Measurements from ENCODE around the gene CCRL2. TPM values are rescaled to one million over a fixed set of nuclear protein-coding genes. Genes with fewer than 3 reads are reported as not detected.
"Not testable (repeated sequence)": the region's sequence is repeated elsewhere in the genome, so short reads cannot be mapped to it uniquely, and the experiment has no call there.

CCRL2 gene
- total RNA-seq, 1 donor from 2014 or later: 0.41 TPM

DNA sequence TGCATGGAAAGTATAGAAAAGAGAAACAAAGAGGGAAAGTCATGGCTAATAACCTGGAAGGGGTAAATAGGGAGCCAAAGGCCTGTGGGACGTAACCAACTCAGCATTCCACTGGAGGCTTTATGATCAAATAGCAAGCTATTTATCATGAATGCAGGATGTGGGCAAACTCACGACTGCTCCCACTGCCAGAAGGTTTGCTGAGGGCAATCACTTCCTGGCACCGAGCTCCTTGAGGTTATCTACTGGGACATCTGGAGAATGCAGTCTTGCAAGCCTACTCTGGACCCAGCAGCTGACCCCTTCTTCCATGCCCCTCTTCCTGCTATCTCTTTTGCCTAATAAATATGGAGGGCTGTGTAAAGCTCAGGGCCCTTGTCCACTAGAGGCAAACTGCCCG is 19.4 kb downstream of the CCRL2 start:
- DNase-seq (ENCODE audit: low spot score in 2 of 2); FAIRE-seq: not testable (repeated sequence)

- FAIRE-seq; DNase-seq (ENCODE audit: low spot score in 2 of 2): not testable (repeated sequence)
These were observed 20.3 kb downstream of the CCRL2 start for GRCh38 chr3:46427404-46427803.

DNA sequence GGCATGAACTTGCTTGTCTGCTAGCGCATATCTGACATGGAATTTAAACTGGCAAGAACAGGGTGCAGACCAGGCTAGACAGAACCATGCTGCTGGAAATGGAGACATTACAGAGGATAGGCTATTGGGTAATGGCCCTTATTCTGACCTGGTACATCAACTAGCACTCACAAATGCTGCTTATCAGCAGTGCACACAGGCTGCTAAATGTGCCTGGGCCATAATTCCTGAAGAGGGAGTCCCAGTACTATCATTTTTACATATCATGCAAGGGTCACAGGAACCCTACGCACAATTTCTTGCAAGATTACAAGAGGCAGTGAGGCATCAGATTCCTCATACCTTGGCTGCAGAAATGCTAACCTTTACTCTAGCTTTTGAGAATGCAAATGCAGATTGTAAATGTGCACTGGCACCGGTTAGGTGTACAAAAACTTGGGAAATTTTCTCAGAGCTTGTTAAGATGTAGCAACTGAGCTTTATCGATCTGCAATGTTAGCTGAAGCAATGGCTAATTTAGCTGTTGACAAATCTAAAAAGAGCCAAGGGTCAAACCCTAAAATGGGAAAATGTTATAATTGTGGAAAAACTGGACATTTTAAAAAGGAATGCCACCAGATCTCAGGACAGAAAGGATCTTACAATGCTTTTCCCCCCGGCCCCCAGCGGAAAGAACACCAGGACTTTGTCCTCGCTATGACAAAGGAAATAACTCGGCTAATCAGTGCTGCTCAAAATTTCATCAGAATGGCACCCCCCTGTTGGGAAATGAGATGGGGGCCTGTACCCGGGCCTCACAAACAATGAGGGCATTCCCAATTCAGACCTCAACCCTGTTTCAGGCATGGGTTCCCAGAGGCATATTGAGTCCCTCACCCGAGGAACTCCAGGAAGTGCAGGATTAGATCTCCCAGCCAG is 21.1 kb downstream of the CCRL2 start:
- DNase-seq (ENCODE audit: low spot score in 2 of 2) (no peak), FAIRE-seq (no peak)

DNA sequence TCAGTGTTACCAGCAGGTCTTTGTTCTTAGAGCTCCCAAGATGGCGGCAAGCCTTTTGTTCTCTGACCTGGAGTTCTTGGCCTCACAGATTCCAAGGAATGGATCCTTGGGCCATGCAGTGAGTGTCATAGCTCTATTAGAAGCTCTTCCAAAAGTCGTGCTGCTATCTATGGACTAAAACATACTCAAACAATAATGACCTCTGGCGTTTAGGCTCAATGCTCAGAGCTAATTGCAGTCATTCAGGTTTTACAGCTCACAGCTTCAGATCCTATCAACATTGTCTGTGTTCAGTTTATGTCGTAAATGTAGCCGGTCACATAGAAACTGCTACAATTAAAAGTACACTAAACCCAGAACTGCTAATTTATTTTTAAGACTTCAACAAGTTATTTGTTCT is 22.2 kb downstream of the CCRL2 start:
- DNase-seq (ENCODE audit: low spot score in 2 of 2) (no peak), FAIRE-seq (no peak)

GRCh38 chr3:46429671-46430070 is 22.6 kb downstream of the CCRL2 start:
- FAIRE-seq (no peak), DNase-seq (ENCODE audit: low spot score in 2 of 2) (no peak)

- not testable (repeated sequence) for DNase-seq (ENCODE audit: low spot score in 2 of 2); FAIRE-seq
These were observed 23.8 kb downstream of the CCRL2 start for GRCh38 chr3:46430879-46431278.

- FAIRE-seq; DNase-seq (ENCODE audit: low spot score in 2 of 2): not testable (repeated sequence)
These were observed 24.8 kb downstream of the CCRL2 start for GRCh38 chr3:46431905-46432304.

GRCh38 chr3:46433118-46433517 is 26.1 kb downstream of the CCRL2 start:
- not testable (repeated sequence) for FAIRE-seq; DNase-seq (ENCODE audit: low spot score in 2 of 2)

DNA sequence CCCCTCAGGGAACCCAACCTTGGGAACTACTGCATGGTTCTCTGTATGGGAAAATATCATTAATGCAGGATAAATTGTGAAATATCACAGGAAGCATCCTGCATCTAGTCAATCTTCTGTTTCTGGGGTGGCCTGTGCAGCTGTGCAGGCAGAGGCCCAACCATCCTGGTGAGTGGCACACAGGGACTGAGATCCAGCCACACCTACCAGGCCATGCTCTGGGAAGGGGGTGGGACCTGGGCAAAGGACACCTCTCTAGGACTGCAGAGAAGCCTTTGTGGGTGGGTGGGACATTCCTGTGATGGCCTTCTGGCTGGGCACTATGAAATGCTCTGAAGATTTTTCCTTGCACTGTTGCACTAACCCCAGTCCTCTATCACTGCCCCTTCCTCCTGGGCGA is 26.8 kb downstream of the CCRL2 start:
- no peak for FAIRE-seq

DNA sequence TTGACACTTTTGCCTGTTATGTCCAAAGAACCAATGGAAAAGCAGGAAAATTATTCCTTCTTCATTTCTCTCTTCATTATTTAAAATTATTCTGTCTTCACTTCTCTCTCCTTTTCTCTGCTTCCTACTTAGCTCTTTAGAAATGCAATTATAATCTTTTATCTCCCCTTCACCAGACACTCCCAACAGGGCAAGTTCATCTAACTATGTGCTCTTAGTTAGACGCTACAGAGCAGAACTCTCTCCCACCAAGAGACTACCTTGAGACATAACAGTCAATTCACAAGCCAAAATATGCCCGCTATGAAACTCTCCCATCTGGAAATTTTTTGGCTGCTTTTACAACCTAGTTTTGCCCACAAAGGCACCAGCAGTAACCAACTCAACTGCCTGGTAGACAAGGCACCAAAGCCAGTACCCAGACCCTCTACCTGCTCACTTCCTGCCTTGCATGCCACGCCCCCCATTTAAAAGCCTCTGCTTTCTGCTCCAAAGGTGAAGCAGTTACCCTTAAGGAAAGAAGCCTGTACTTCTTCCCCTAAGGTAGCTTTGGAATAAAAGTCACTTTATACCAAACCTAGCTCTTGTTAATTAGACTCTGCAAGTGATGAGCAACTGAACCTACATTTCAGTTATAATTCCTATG is 28.1 kb downstream of the CCRL2 start:
- FAIRE-seq: no peak
- DNase-seq (ENCODE audit: low spot score in 2 of 2): no peak

More for the DNA sequence above, 26.8 kb downstream of the CCRL2 start:
- no peak for DNase-seq (ENCODE audit: low spot score in 2 of 2)

DNA sequence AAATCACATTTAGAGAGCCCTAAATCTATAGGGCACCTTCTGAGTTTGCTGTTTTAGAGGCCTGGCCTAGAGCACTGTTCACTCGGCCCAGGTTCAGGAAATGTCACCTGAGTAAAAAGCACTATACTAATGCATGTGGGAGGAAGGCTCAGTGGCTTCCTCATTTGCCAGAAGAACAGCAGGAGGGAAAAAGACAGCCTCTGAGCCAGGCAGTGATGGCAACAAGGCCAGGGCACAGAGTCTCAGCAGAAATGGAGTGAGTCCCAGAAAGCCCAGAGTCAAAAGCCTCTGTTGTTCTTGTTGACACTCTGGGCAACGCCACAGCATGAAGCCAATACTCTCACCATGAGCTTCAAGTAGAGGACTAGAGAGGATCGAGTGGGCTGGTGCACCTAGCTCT is 31.8 kb downstream of the CCRL2 start:
- FAIRE-seq: no peak

GRCh38 chr3:46440531-46441294 is 33.7 kb downstream of the CCRL2 start:
- DNase-seq (ENCODE audit: low spot score in 2 of 2) (no peak), FAIRE-seq (no peak)

More for the DNA sequence above, 31.8 kb downstream of the CCRL2 start:
- no peak for DNase-seq (ENCODE audit: low spot score in 2 of 2)

DNA sequence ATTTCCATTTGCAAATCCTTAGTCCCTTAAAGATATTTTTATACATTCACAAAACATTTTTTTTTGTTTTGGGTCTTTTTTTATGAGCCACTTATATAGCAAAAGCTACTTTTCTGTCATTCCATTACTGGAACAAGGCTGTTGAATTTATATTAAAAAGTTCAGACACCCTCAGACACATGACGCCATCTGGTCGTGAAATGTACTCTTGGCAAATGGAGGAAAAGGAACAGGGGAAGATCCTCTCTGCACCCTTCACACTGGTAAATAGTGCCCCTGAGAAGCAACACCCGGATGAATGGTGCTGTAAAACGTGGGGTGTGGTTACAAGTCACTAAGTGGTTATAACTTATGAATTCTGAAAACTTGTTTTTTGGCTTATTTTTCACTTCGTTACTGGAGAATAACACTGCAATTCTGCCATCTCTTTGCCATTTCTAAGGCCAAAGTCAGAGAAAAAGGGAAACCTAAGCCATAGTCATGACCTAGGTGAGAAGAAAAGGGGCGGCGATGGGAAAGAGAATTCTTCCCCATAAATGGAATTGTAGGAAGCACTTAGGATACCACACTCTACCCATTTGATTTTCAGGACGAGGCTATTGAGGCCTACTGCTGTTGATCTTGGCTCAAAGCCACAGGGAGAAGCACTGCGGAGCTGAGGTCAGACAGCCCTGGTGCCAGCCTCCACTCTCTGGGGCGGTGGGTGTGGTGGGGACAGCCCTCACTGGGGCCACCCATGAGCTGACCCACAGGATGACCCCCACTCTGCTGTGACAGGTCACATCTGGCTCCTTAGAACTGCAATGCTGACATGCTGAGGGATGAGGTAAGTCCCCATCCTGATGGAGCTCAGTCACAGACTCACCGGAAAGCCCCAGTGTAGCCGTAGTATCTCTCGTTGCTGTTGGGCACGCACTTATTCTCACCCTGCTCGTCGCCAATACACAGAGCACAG is 35.8 kb downstream of the CCRL2 start:
- DNase-seq (ENCODE audit: low spot score in 2 of 2) (no peak), FAIRE-seq (no peak)

DNA sequence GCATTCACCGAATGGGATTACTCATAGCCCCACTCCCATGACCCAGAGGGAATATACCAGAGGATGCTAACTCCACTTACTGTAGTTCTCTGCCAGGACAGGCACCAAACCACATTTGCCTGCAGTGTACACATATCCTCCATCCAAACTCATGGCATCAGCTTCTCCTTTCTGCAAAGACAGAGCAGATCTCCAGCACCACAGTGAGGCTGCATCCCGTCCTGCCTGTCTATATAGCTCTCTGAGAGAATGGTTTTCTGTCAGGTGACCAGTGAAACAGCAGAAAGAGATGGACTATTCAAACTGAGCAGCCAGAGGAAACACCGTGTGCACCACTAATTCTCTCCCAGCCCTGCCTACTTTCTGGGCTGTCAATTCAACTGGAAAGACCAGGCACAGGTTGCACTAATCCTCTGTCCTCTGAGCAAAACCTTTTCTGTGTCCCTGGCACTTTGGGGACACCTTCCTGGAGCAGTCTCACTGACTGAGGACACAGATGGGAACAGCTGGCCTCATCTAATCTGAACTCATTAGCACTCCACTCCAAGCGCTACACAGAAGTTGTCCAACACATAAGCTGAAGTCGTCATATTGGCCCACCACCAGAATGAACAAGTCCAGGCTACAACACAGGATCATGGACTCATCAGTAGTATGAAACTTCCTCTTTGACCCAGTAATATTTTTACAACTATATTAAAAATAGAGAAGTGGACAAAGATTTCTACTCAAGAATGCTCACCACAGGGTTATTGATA is 40.3 kb downstream of the CCRL2 start:
- no peak for DNase-seq (ENCODE audit: low spot score in 2 of 2)
- no peak for FAIRE-seq

DNA sequence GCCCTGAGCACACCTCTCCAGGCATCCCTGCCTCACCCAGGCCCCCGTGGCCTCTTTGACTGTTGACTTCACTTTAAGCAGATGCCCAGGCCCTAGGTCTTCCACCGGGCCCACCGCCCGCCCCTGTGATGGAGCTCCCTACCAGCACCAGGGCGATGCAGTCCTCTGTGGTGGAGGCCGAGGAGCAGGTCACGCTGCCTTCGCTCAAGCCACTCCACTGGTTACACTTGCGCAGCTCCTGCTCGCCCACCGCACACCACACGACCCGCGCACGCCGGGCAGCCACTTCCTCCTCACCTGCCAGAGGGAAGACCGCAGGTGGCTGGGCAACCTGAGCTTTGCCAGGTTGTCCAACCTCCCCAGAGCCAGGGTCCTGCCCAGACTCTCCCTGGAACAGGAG is 41.7 kb downstream of the CCRL2 start:
- DNase-seq (ENCODE audit: low spot score in 2 of 2) (no peak), FAIRE-seq (no peak)

DNA sequence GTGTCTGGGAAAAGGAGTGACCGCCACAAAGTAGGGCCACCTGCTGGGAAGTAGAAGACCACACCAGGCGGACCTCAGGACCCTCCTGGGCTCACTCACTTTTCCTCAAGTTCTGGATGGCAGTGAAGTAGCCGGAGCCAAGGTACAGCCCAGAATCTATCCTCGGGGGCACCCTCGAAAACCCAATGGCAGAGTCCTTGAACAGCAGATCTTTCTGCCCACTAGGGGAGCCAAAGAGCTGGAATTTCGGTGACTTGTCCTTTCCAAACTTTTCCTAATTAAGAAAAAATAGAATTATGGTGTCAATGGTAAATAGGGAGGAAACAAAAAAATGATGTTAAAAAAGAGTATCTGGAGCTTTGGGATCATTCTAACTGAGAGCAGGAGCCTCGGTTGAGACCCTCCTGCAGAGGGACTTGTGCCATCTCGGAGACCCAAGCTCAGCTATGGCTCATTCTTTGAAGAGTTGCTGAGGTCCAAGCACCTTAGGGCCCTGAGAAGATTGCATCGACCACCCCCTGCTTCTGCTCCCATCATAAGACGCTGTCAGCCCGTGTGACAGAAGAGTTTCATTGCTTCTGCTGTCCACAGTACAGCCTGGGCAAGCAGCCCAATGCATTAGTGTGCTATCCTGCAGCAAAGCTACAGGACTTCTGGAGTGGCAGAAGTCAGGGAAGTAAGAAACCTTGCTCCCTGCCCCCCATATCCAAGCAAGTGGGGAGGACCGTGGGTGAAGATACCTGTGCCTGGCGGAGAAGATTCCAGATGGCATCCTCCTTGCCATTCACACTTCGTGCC is 42.9 kb downstream of the CCRL2 start:
- FAIRE-seq (no peak), DNase-seq (ENCODE audit: low spot score in 2 of 2) (no peak)

GRCh38 chr3:46453526-46454208 is 46.6 kb downstream of the CCRL2 start:
- FAIRE-seq (no peak), DNase-seq (ENCODE audit: low spot score in 2 of 2) (no peak)

- DNase-seq (ENCODE audit: low spot score in 2 of 2): no peak
- FAIRE-seq: no peak
These were observed 47.1 kb downstream of the CCRL2 start for GRCh38 chr3:46454209-46454595.

Data from frontal cortex (tissue), 4 donors.